B cell (primary cell): ENCODE data around the gene DNAJB2. TPM values are rescaled to one million over a fixed set of nuclear protein-coding genes. Genes with fewer than 3 reads are reported as not detected.
A peak's percentile ranks its signal among the peaks of the same experiment; 100 is the strongest.

Source experiments
- ATAC-seq: fragments of 200-7000 bp; cut with Tn5 transposase; one replicate; pipeline ENCODE4 v1.10.0; 2021; ENCODE audit warnings: low read depth, mild to moderate bottlenecking, moderate number of reproducible peaks, moderate library complexity
- CTCF ChIA-PET: fragments of 350-600 bp; sonication (Branson Sonifier 250); formaldehyde crosslinking; loops from one replicate; lab custom pipeline; 2021; ENCODE audit warnings: antibody characterized with exemption, inconsistent platforms; lab: Charles Lee
- POLR2A ChIA-PET: fragments of 350-600 bp; sonication (Branson Sonifier 250); formaldehyde crosslinking; loops from one replicate; lab custom pipeline; 2021; ENCODE audit warnings: antibody characterized with exemption; lab: Charles Lee
- DNase-seq: peaks from one replicate; pipeline ENCODE4 v3.0.0; 2013
- H2AFZ ChIP-seq: 2 replicates; pipeline ENCODE4 v1.6.1; 2012; ENCODE audit warnings: mild to moderate bottlenecking, low read depth, low read length; ENCODE audit not compliant: insufficient read depth, poor library complexity, severe bottlenecking
- H3K27ac ChIP-seq, 2 donors: 1 replicate in 1 of 2; 2 replicates in 1 of 2; pipeline ENCODE4 v1.5.1; 2012 to 2013; ENCODE audit warnings: low read length in 2 of 2, mild to moderate bottlenecking in 2 of 2, moderate library complexity in 1 of 2
- H3K27me3 ChIP-seq, 4 experiments: fragments of 200-600 bp in 1 of 4; sonication (generic) in 1 of 4; replicated peaks in 1 of 4; 1 replicate in 2 of 4; 2 replicates in 2 of 4; pipeline versions ENCODE4 v1.6.1 to v1.7.0; 2013 to 2016; ENCODE audit warnings: low read length in 3 of 4, mild to moderate bottlenecking in 2 of 4, mixed read lengths in 1 of 4, moderate library complexity in 1 of 4; ENCODE audit not compliant: insufficient read depth in 4 of 4, control insufficient read depth in 3 of 4; ENCODE audit errors: control extremely low read depth in 1 of 4
- H3K36me3 ChIP-seq, 2 experiments: replicated peaks in 1 of 2; 1 replicate in 1 of 2; 2 replicates in 1 of 2; pipeline versions ENCODE4 v1.6.1 to v1.7.1; 2013; ENCODE audit warnings: low read length in 1 of 2; ENCODE audit not compliant: insufficient read depth in 2 of 2, control insufficient read depth in 1 of 2; ENCODE audit errors: control extremely low read depth in 1 of 2, extremely low read depth in 1 of 2
- H3K4me1 ChIP-seq, 2 donors: fragments of 200-600 bp in 1 of 2; sonication (generic) in 1 of 2; 1 replicate in 1 of 2; 2 replicates in 1 of 2; pipeline versions ENCODE4 v1.5.1 to v1.6.1; 2013 to 2017; ENCODE audit warnings: low read length in 2 of 2; ENCODE audit not compliant: control insufficient read depth in 2 of 2, insufficient read depth in 2 of 2
- H3K4me2 ChIP-seq: replicated peaks from 2 replicates; pipeline ENCODE3; 2012; ENCODE audit warnings: mild to moderate bottlenecking, low read depth, low read length; ENCODE audit not compliant: poor library complexity, severe bottlenecking
- H3K4me3 ChIP-seq, 5 experiments: fragments of 200-600 bp in 1 of 5; sonication (generic) in 1 of 5; 1 replicate in 3 of 5; 2 replicates in 2 of 5; pipeline versions ENCODE4 v1.5.1 to v1.7.0; 2011 to 2016; ENCODE audit warnings: low read length in 4 of 5, mild to moderate bottlenecking in 4 of 5, low read depth in 2 of 5, control low read depth in 1 of 5, moderate library complexity in 1 of 5; ENCODE audit not compliant: insufficient read depth in 1 of 5; ENCODE audit errors: control extremely low read depth in 1 of 5, extremely low read depth in 1 of 5
- H3K79me2 ChIP-seq: fragments of 200-600 bp; sonication (generic); one replicate; pipeline ENCODE4 v1.6.0; 2016; ENCODE audit warnings: low read length; ENCODE audit not compliant: control insufficient read depth, insufficient read depth
- H3K9ac ChIP-seq: fragments of 200-600 bp; sonication (generic); 2 replicates; pipeline ENCODE4 v1.6.1; 2017; ENCODE audit warnings: mild to moderate bottlenecking, low read length, moderate library complexity
- H3K9me3 ChIP-seq, 3 donors: one replicate each; pipeline versions ENCODE4 v1.6.1 to v1.7.1; 2013; ENCODE audit warnings: low read length in 2 of 3; ENCODE audit not compliant: control insufficient read depth in 2 of 3, insufficient read depth in 1 of 3; ENCODE audit errors: control extremely low read depth in 1 of 3
- H4K20me1 ChIP-seq: 2 replicates; pipeline ENCODE4 v1.6.0; 2012; ENCODE audit warnings: mild to moderate bottlenecking, low read length; ENCODE audit not compliant: insufficient read depth, control insufficient read depth, poor library complexity, severe bottlenecking
- H3K27ac Mint-ChIP-seq: one replicate; pipeline ENCODE4 v1.8.0; 2021; ENCODE audit warnings: mixed read lengths
- H3K27me3 Mint-ChIP-seq: one replicate; pipeline ENCODE4 v1.8.0; 2021; ENCODE audit warnings: mixed read lengths
- H3K4me1 Mint-ChIP-seq: one replicate; pipeline ENCODE4 v1.8.0; 2021; ENCODE audit warnings: mixed read lengths
- H3K4me3 Mint-ChIP-seq: one replicate; pipeline ENCODE4 v1.8.0; 2021; ENCODE audit warnings: mixed read lengths
- H3K9me3 Mint-ChIP-seq: one replicate; pipeline ENCODE4 v1.8.0; 2022; ENCODE audit warnings: mixed read lengths; ENCODE audit not compliant: insufficient read depth
- CTCF ChIP-seq: fragments of 200-600 bp; IDR thresholded peaks from one replicate; pipeline ENCODE4 v1.8.0; 2022; ENCODE audit warnings: antibody characterized with exemption, mild to moderate bottlenecking
- EZH2 ChIP-seq: IDR thresholded peaks from 2 replicates; pipeline ENCODE4 v1.6.1; 2012; ENCODE audit warnings: borderline replicate concordance, low read depth, mild to moderate bottlenecking, moderate library complexity, low read length; ENCODE audit not compliant: insufficient read depth, poor library complexity, severe bottlenecking
- WGBS: methylation state at CpG from one replicate; pipeline ENCODE4 v1.1.5; 2013; ENCODE audit warnings: missing lambda C conversion rate; ENCODE audit not compliant: insufficient coverage; 5-methylcytosine and 5-hydroxymethylcytosine counted together
- intact Hi-C: fragments of 100-400 bp; cut with micrococcal nuclease; formaldehyde crosslinking; loops from one replicate; pipeline ENCODE4 v1.10.0; 2022
- polyA plus RNA-seq: library from polyadenylated mRNA; depleted of rRNA; stranded (reverse); fragments of >200 nt; gene quantifications from 2 replicates; pipeline ENCODE4 v1.2.3, GENCODE V29; 2012
- total RNA-seq, 2 donors: library from RNA; stranded (reverse); fragments of 120-200 nt in 1 of 2; gene quantifications; 1 replicate in 1 of 2; 2 replicates in 1 of 2; pipeline versions ENCODE4 v1.2.3 to v1.2.4, GENCODE V29; 2013 to 2022

DNAJB2 gene
- total and polyA plus RNA-seq, 2 donors (not counting 1 experiment from before 2014, with no cell fraction given), result 127 to 184 TPM

GRCh38 chr2:219293736-219294231, 14.6 kb downstream of the DNAJB2 start:
- peak overlapping the region; percentile 80 for H3K4me3 Mint-ChIP-seq
- H3K36me3 ChIP-seq, result no peaks in the 10 kb centered on the region
- H3K27ac Mint-ChIP-seq, result peak overlapping the region; percentile 71
- ChIA-PET CTCF (interaction anchor here (0.7 to 10.3 kb wide), 15 partner anchors 11 to 136 kb away, joined by 3 to 239 read pairs (median 7); partner anchors contain the start of genes ANKZF1, ATG9A, CNPPD1 and DNAJB2), POLR2A (interaction anchor here (1.0 to 3.7 kb wide), 5 partner anchors 9 to 117 kb away, joined by 3 to 42 read pairs (median 10); partner anchors contain the start of genes ANKZF1, ATG9A, CNPPD1 and DNAJB2)
- no peak overlapping the region for H3K27ac ChIP-seq
- ATAC-seq, result no peak
- intact Hi-C loops, result loop anchor here (1.0 to 2.0 kb wide), 3 partner anchors 14 to 87 kb away; partner anchors contain the start of genes ABCB6, DNAJB2 and ZFAND2B
- H3K79me2 ChIP-seq, result no peaks in the 10 kb centered on the region
- DNase-seq, result no peak
- peak overlapping the region; percentile 93 for H3K4me2 ChIP-seq
- H2AFZ ChIP-seq, result peak overlapping the region; percentile 100
- no peak overlapping the region for H3K4me3 ChIP-seq
- 95% methylated on average over 4 of the region's 5 CpGs for WGBS
- no peak overlapping the region for H3K9ac ChIP-seq
- H3K27me3 Mint-ChIP-seq, result no peaks in the 10 kb centered on the region
- no peaks in the 10 kb centered on the region for H3K9me3 ChIP-seq
- H4K20me1 ChIP-seq, result no peaks in the 10 kb centered on the region
- no peaks in the 10 kb centered on the region for H3K9me3 Mint-ChIP-seq
- peaks cover 16% of the 10 kb centered on the region for H3K4me1 Mint-ChIP-seq
- no peaks in the 10 kb centered on the region for H3K27me3 ChIP-seq
- no peak for TF ChIP-seq CTCF
- no peak for TF ChIP-seq EZH2
- peaks cover 11 to 17% of the 10 kb centered on the region in 2 donors for H3K4me1 ChIP-seq
